MG63 (cell line): Measurements from ENCODE around the gene HINT1. TPM values are rescaled to one million over a fixed set of nuclear protein-coding genes. Genes with fewer than 3 reads are reported as not detected.
"Not testable (repeated sequence)": the region's sequence is repeated elsewhere in the genome, so short reads cannot be mapped to it uniquely, and the experiment has no call there.

Source experiments
- DNase-seq: peaks from one replicate; pipeline ENCODE4 v3.0.0-alpha.2; 2020
- H3K27me3 ChIP-seq: fragments of 250-450 bp; sonication (Bioruptor Pico); 2 replicates; pipeline ENCODE4 v1.5.1; 2020; ENCODE audit warnings: mild to moderate bottlenecking, moderate library complexity
- H3K36me3 ChIP-seq: fragments of 250-450 bp; sonication (Bioruptor Pico); 2 replicates; pipeline ENCODE4 v1.5.1; 2020; ENCODE audit warnings: mild to moderate bottlenecking, moderate library complexity
- H3K4me3 ChIP-seq: fragments of 250-450 bp; sonication (Bioruptor Pico); 2 replicates; pipeline ENCODE4 v1.5.1; 2020; ENCODE audit warnings: mild to moderate bottlenecking, moderate library complexity
- H3K9me3 ChIP-seq: fragments of 250-450 bp; sonication (Bioruptor Pico); 2 replicates; pipeline ENCODE4 v1.5.1; 2020; ENCODE audit warnings: mild to moderate bottlenecking, moderate library complexity
- total RNA-seq: library from RNA; depleted of rRNA; stranded (reverse); fragments of >200 nt; shearing (Covaris generic); gene quantifications from 2 replicates; pipeline ENCODE4 v1.2.3, GENCODE V29; 2014; ENCODE audit warnings: low replicate concordance; rRNA removed

HINT1 gene
- total RNA-seq = 515 and 863 TPM in 2 replicates

- Histone ChIP-seq H3K9me3 (no peaks in the 10 kb centered on the region), H3K36me3 (peaks cover 43% of the 10 kb centered on the region)
- DNase-seq = peak; percentile 95
Observed at GRCh38 chr5:131165119-131165727, at the start of gene HINT1. Gene HINT1 (minus strand): TSS chr5:131165256. CDS start chr5:131165205, 51 bp downstream.

GRCh38 chr5:131214609-131215227 is 49.7 kb upstream of the HINT1 start:
- Histone ChIP-seq H3K27me3 (no peaks in the 10 kb centered on the region), H3K36me3 (no peaks in the 10 kb centered on the region), H3K9me3 (no peaks in the 10 kb centered on the region), H3K4me3 (no peak overlapping the region)
- DNase-seq = no peak

More at GRCh38 chr5:131165119-131165727, at the start of gene HINT1:
- H3K27me3 ChIP-seq = no peaks in the 10 kb centered on the region
- peak within 1 kb of the TSS; percentile 77 for H3K4me3 ChIP-seq

- no peak for DNase-seq
Observed at GRCh38 chr5:131212471-131213021, 47.5 kb upstream of the HINT1 start.

GRCh38 chr5:131211669-131212068 is 46.6 kb upstream of the HINT1 start:
- DNase-seq = no peak
- H3K4me3 ChIP-seq = no peak overlapping the region
- no peaks in the 10 kb centered on the region for H3K27me3 ChIP-seq
- H3K36me3 ChIP-seq = no peaks in the 10 kb centered on the region
- H3K9me3 ChIP-seq = no peaks in the 10 kb centered on the region

More at GRCh38 chr5:131212471-131213021, 47.5 kb upstream of the HINT1 start:
- Histone ChIP-seq H3K9me3 (no peaks in the 10 kb centered on the region), H3K27me3 (no peaks in the 10 kb centered on the region), H3K4me3 (no peak overlapping the region), H3K36me3 (no peaks in the 10 kb centered on the region)

GRCh38 chr5:131210151-131210510 is 45.1 kb upstream of the HINT1 start:
- DNase-seq = no peak
- Histone ChIP-seq H3K27me3 (no peaks in the 10 kb centered on the region), H3K36me3 (no peaks in the 10 kb centered on the region), H3K9me3 (no peaks in the 10 kb centered on the region), H3K4me3 (no peak overlapping the region)

- Histone ChIP-seq H3K36me3 (no peaks in the 10 kb centered on the region), H3K9me3 (no peaks in the 10 kb centered on the region), H3K27me3 (no peaks in the 10 kb centered on the region), H3K4me3 (no peak overlapping the region)
- DNase-seq = no peak
Observed at GRCh38 chr5:131209506-131210150, 44.6 kb upstream of the HINT1 start.

GRCh38 chr5:131209175-131209505 is 44.1 kb upstream of the HINT1 start:
- H3K9me3 ChIP-seq = no peaks in the 10 kb centered on the region
- H3K36me3 ChIP-seq = no peaks in the 10 kb centered on the region
- no peak overlapping the region for H3K4me3 ChIP-seq
- DNase-seq = no peak
- H3K27me3 ChIP-seq = no peaks in the 10 kb centered on the region

- H3K27me3 ChIP-seq = no peaks in the 10 kb centered on the region
- no peak overlapping the region for H3K4me3 ChIP-seq
- no peak for DNase-seq
- no peaks in the 10 kb centered on the region for H3K36me3 ChIP-seq
- no peaks in the 10 kb centered on the region for H3K9me3 ChIP-seq
Observed at GRCh38 chr5:131206772-131207171, 41.7 kb upstream of the HINT1 start.

- H3K36me3 ChIP-seq = no peaks in the 10 kb centered on the region
- H3K4me3 ChIP-seq = no peak overlapping the region
- H3K9me3 ChIP-seq = no peaks in the 10 kb centered on the region
- no peak for DNase-seq
- no peaks in the 10 kb centered on the region for H3K27me3 ChIP-seq
Observed at GRCh38 chr5:131206061-131206460, 41.0 kb upstream of the HINT1 start.

- Histone ChIP-seq H3K36me3 (peaks cover 4% of the 10 kb centered on the region), H3K27me3 (no peaks in the 10 kb centered on the region), H3K9me3 (no peaks in the 10 kb centered on the region), H3K4me3 (no peak overlapping the region)
- no peak for DNase-seq
Observed at GRCh38 chr5:131204964-131205363, 39.9 kb upstream of the HINT1 start.

GRCh38 chr5:131200560-131200959 is 35.5 kb upstream of the HINT1 start:
- H3K27me3 ChIP-seq = no peaks in the 10 kb centered on the region
- H3K9me3 ChIP-seq = no peaks in the 10 kb centered on the region
- no peak for DNase-seq
- peaks cover 8% of the 10 kb centered on the region for H3K36me3 ChIP-seq
- H3K4me3 ChIP-seq = no peak overlapping the region

GRCh38 chr5:131198625-131199024 is 33.6 kb upstream of the HINT1 start:
- peak; percentile 6 for DNase-seq
- no peaks in the 10 kb centered on the region for H3K27me3 ChIP-seq
- H3K36me3 ChIP-seq = peaks cover 8% of the 10 kb centered on the region

GRCh38 chr5:131196331-131196730 is 31.3 kb upstream of the HINT1 start:
- DNase-seq = no peak
- Histone ChIP-seq H3K27me3 (no peaks in the 10 kb centered on the region), H3K4me3 (no peak overlapping the region), H3K36me3 (peaks cover 8% of the 10 kb centered on the region), H3K9me3 (no peaks in the 10 kb centered on the region)

More at GRCh38 chr5:131198625-131199024, 33.6 kb upstream of the HINT1 start:
- Histone ChIP-seq H3K4me3 (no peak overlapping the region), H3K9me3 (no peaks in the 10 kb centered on the region)

GRCh38 chr5:131195696-131196095 is 30.6 kb upstream of the HINT1 start:
- H3K9me3 ChIP-seq = no peaks in the 10 kb centered on the region
- no peak for DNase-seq
- no peaks in the 10 kb centered on the region for H3K27me3 ChIP-seq
- H3K36me3 ChIP-seq = peaks cover 8% of the 10 kb centered on the region
- H3K4me3 ChIP-seq = no peak overlapping the region

- Histone ChIP-seq H3K9me3 (no peaks in the 10 kb centered on the region), H3K4me3 (no peak overlapping the region), H3K27me3 (no peaks in the 10 kb centered on the region), H3K36me3 (peaks cover 2% of the 10 kb centered on the region)
- no peak for DNase-seq
Observed at GRCh38 chr5:131194725-131195124, 29.7 kb upstream of the HINT1 start.

GRCh38 chr5:131193897-131194296 is 28.8 kb upstream of the HINT1 start:
- H3K4me3 ChIP-seq, H3K36me3 ChIP-seq, H3K27me3 ChIP-seq, DNase-seq, H3K9me3 ChIP-seq: not testable (repeated sequence)

GRCh38 chr5:131193106-131193505 is 28.1 kb upstream of the HINT1 start:
- H3K9me3 ChIP-seq = no peaks in the 10 kb centered on the region
- H3K27me3 ChIP-seq = no peaks in the 10 kb centered on the region
- H3K4me3 ChIP-seq = no peak overlapping the region
- H3K36me3 ChIP-seq = peaks cover 4% of the 10 kb centered on the region; the same call in 1 of the 2 replicates
- peak; percentile 24 for DNase-seq
